Loucy (cell line): ENCODE data around the gene ZNF423.

Source experiments
- EZH2phosphoT487 ChIP-seq: fragments of 200-600 bp; IDR thresholded peaks from 2 replicates; pipeline ENCODE4 v1.6.1; 2018; ENCODE audit warnings: antibody characterized with exemption, mild to moderate bottlenecking, moderate library complexity, borderline replicate concordance
- TF ChIP-seq, protein P1 (sequence below): fragments of 200-600 bp; sonication (generic); conservative IDR thresholded peaks from 2 replicates; pipeline ENCODE4 v1.5.1; 2014; ENCODE audit warnings: mild to moderate bottlenecking, antibody characterized with exemption, low read length

DNA sequence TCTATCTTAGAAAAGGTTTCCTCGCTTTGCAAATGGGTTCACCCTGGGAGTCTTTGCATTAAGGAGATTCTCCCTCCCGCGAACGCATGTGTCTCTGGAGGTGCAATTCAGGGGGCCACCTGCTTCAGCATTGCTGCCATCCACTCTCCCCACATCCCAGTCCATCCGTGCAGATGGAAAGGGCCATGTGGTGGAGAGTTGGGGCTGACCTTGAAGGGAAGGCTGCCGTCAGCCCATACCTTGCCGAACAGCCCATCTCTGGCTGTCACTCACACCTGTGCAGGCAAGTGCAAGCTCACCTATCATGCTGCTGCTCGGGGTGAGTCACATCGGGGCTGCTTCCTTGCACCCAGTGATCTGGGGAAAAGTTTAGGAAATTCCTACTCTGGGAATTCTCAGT, 106.1 kb downstream of the ZNF423 start:
- TF ChIP-seq, protein P1, sequence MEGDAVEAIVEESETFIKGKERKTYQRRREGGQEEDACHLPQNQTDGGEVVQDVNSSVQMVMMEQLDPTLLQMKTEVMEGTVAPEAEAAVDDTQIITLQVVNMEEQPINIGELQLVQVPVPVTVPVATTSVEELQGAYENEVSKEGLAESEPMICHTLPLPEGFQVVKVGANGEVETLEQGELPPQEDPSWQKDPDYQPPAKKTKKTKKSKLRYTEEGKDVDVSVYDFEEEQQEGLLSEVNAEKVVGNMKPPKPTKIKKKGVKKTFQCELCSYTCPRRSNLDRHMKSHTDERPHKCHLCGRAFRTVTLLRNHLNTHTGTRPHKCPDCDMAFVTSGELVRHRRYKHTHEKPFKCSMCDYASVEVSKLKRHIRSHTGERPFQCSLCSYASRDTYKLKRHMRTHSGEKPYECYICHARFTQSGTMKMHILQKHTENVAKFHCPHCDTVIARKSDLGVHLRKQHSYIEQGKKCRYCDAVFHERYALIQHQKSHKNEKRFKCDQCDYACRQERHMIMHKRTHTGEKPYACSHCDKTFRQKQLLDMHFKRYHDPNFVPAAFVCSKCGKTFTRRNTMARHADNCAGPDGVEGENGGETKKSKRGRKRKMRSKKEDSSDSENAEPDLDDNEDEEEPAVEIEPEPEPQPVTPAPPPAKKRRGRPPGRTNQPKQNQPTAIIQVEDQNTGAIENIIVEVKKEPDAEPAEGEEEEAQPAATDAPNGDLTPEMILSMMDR, result no peak
- no peak for TF ChIP-seq EZH2phosphoT487
